SK-N-SH (cell line): ENCODE results near the gene ITGAL. TPM values are rescaled to one million over a fixed set of nuclear protein-coding genes. Genes with fewer than 3 reads are reported as not detected.

ENCODE experiments used
- CTCF ChIA-PET: fragments of 300-600, 350-600 bp; formaldehyde crosslinking; extraction: SDS; loops from one replicate; lab custom pipeline; 2021; lab: Yijun Ruan, JAX
- POLR2A ChIA-PET: fragments of 350-600 bp; sonication (Branson Sonifier 250); formaldehyde crosslinking; extraction: SDS; loops from one replicate; lab custom pipeline; 2020; ENCODE audit warnings: antibody characterized with exemption, inconsistent platforms; lab: Yijun Ruan, JAX
- DNase-seq: peaks from one replicate; pipeline ENCODE4 v3.0.0; 2012
- H2AFZ ChIP-seq: fragments of 200-600 bp; sonication (generic); 2 replicates; pipeline ENCODE4 v1.8.1; 2016; ENCODE audit warnings: antibody characterized with exemption, mild to moderate bottlenecking, low read depth
- H3F3A ChIP-seq: fragments of 200-600 bp; sonication (generic); replicated peaks from 2 replicates; pipeline ENCODE3; 2016; ENCODE audit warnings: antibody characterized with exemption, mild to moderate bottlenecking; ENCODE audit not compliant: insufficient read depth
- H3K27ac ChIP-seq, 2 experiments: fragments of 200-500 bp in 1 of 2; fragments of 200-600 bp in 1 of 2; sonication (Bioruptor generic) in 1 of 2; sonication (generic), shearing (Covaris generic) in 1 of 2; 2 replicates each; pipeline versions ENCODE4 v1.5.1 to v1.6.1; 2014 to 2016; ENCODE audit warnings: low read depth in 2 of 2, inconsistent platforms in 1 of 2, low read length in 1 of 2, mild to moderate bottlenecking in 1 of 2, mixed read lengths in 1 of 2
- H3K27me3 ChIP-seq: fragments of 200-600 bp; sonication (generic), shearing (Covaris generic); 2 replicates; pipeline ENCODE4 v1.6.1; 2016; ENCODE audit warnings: mixed run types; ENCODE audit not compliant: insufficient read depth
- H3K36me3 ChIP-seq, 2 experiments: fragments of 200-500 bp in 1 of 2; fragments of 200-600 bp in 1 of 2; sonication (Bioruptor generic) in 1 of 2; sonication (generic) in 1 of 2; replicated peaks in 1 of 2; 2 replicates each; pipeline versions ENCODE3 to v1.5.1; 2014 to 2016; ENCODE audit warnings: low read length in 1 of 2, mild to moderate bottlenecking in 1 of 2; ENCODE audit not compliant: insufficient read depth in 2 of 2, control insufficient read depth in 1 of 2
- H3K4me1 ChIP-seq, 2 experiments: fragments of 200-500 bp in 1 of 2; fragments of 200-600 bp in 1 of 2; sonication (Bioruptor generic) in 1 of 2; sonication (generic), shearing (Covaris generic) in 1 of 2; 2 replicates each; pipeline versions ENCODE4 v1.5.1 to v1.6.1; 2014 to 2016; ENCODE audit warnings: low read depth in 1 of 2, low read length in 1 of 2, mixed run types in 1 of 2; ENCODE audit not compliant: insufficient read depth in 2 of 2, control insufficient read depth in 1 of 2
- H3K4me2 ChIP-seq: fragments of 200-600 bp; sonication (generic), shearing (Covaris generic); 2 replicates; pipeline ENCODE4 v1.6.1; 2017; ENCODE audit warnings: mixed run types
- H3K4me3 ChIP-seq, 2 experiments: fragments of 200-500 bp in 1 of 2; fragments of 200-600 bp in 1 of 2; sonication (Bioruptor generic) in 1 of 2; sonication (generic), shearing (Covaris generic) in 1 of 2; 2 replicates each; pipeline versions ENCODE4 v1.5.1 to v1.8.1; 2014 to 2016; ENCODE audit warnings: low read depth in 2 of 2, inconsistent platforms in 1 of 2, low read length in 1 of 2, mild to moderate bottlenecking in 1 of 2, mixed read lengths in 1 of 2, moderate library complexity in 1 of 2
- H3K79me2 ChIP-seq: fragments of 200-600 bp; sonication (generic); 2 replicates; pipeline ENCODE4 v1.8.1; 2017; ENCODE audit warnings: mild to moderate bottlenecking; ENCODE audit not compliant: insufficient read depth
- H3K9ac ChIP-seq: fragments of 200-600 bp; sonication (generic); 2 replicates; pipeline ENCODE4 v1.6.1; 2017; ENCODE audit warnings: mixed run types
- H3K9me2 ChIP-seq: fragments of 200-600 bp; sonication (generic); 2 replicates; pipeline ENCODE4 v1.6.1; 2017; ENCODE audit warnings: mixed run types
- H3K9me3 ChIP-seq: fragments of 200-600 bp; sonication (generic); 2 replicates; pipeline ENCODE4 v1.6.1; 2017; ENCODE audit warnings: mixed run types, mild to moderate bottlenecking, moderate library complexity
- H4K20me1 ChIP-seq: fragments of 200-600 bp; sonication (generic); 2 replicates; pipeline ENCODE4 v1.6.1; 2017; ENCODE audit warnings: mild to moderate bottlenecking, mixed run types; ENCODE audit not compliant: insufficient read depth
- CHD2 ChIP-seq: fragments of 150-350 bp; IDR thresholded peaks from 2 replicates; pipeline ENCODE4 v1.6.1; 2018; ENCODE audit warnings: low read length; ENCODE audit not compliant: partially characterized antibody
- ELF1 ChIP-seq: IDR thresholded peaks from 2 replicates; pipeline ENCODE4 v1.4.0; 2012
- EZH2phosphoT487 ChIP-seq: fragments of 200-600 bp; sonication (generic); IDR thresholded peaks from 2 replicates; pipeline ENCODE4 v1.6.1; 2017; ENCODE audit warnings: low read depth, mixed run types, mild to moderate bottlenecking, antibody characterized with exemption, moderate library complexity, borderline replicate concordance
- FOSL2 ChIP-seq: IDR thresholded peaks from 2 replicates; pipeline ENCODE4 v1.4.0; 2012; ENCODE audit warnings: low read depth, mild to moderate bottlenecking, moderate library complexity, borderline replicate concordance
- FOXJ3 ChIP-seq: sonication (generic); formaldehyde crosslinking; IDR thresholded peaks from 2 replicates; pipeline ENCODE4 v1.5.1; 2020; ENCODE audit warnings: mild to moderate bottlenecking, missing genetic modification reagents
- GABPA ChIP-seq: IDR thresholded peaks from 2 replicates; pipeline ENCODE4 v1.4.0; 2012; ENCODE audit warnings: low read depth, mild to moderate bottlenecking
- GATA2 ChIP-seq: sonication (generic); formaldehyde crosslinking; IDR thresholded peaks from 2 replicates; pipeline ENCODE4 v1.5.0; 2020; ENCODE audit warnings: mild to moderate bottlenecking, missing genetic modification reagents
- JUND ChIP-seq: IDR thresholded peaks from 2 replicates; pipeline ENCODE4 v1.4.0; 2012
- MAX ChIP-seq: IDR thresholded peaks from 2 replicates; pipeline ENCODE4 v1.4.0; 2012; ENCODE audit warnings: low read depth
- MEF2A ChIP-seq: IDR thresholded peaks from 2 replicates; pipeline ENCODE4 v1.4.0; 2012; ENCODE audit warnings: low read depth, borderline replicate concordance
- MXI1 ChIP-seq: IDR thresholded peaks from 2 replicates; pipeline ENCODE4 v1.6.1; 2012; ENCODE audit warnings: mild to moderate bottlenecking, low read depth, low read length, improper control_type of control experiment
- NRF1 ChIP-seq: IDR thresholded peaks from 2 replicates; pipeline ENCODE4 v1.6.1; 2012; ENCODE audit warnings: low read depth, mild to moderate bottlenecking, low read length
- POLR2AphosphoS5 ChIP-seq: IDR thresholded peaks from 2 replicates; pipeline ENCODE4 v1.6.1; 2012; ENCODE audit warnings: low read depth, low read length
- RAD21 ChIP-seq: IDR thresholded peaks from 2 replicates; pipeline ENCODE4 v1.6.1; 2012; ENCODE audit warnings: mild to moderate bottlenecking, low read length
- RCOR1 ChIP-seq: fragments of 150-350 bp; IDR thresholded peaks from 2 replicates; pipeline ENCODE4 v1.6.1; 2017; ENCODE audit warnings: antibody characterized with exemption, low read length
- REST ChIP-seq: IDR thresholded peaks from 2 replicates; pipeline ENCODE4 v1.6.1; 2012; ENCODE audit warnings: mild to moderate bottlenecking, low read depth, low read length, moderate library complexity
- RXRA ChIP-seq: IDR thresholded peaks from 2 replicates; pipeline ENCODE4 v1.4.0; 2012; ENCODE audit warnings: low read depth, mild to moderate bottlenecking, borderline replicate concordance
- SIN3A ChIP-seq: IDR thresholded peaks from 2 replicates; pipeline ENCODE4 v1.6.1; 2012; ENCODE audit warnings: low read depth, mild to moderate bottlenecking, low read length, moderate library complexity, borderline replicate concordance
- SMC3 ChIP-seq: IDR thresholded peaks from 2 replicates; pipeline ENCODE4 v1.6.1; 2012; ENCODE audit warnings: low read depth, low read length, improper control_type of control experiment
- TAF1 ChIP-seq: IDR thresholded peaks from 2 replicates; pipeline ENCODE4 v1.6.1; 2012; ENCODE audit warnings: low read depth, mild to moderate bottlenecking, low read length, moderate library complexity, borderline replicate concordance
- TCF12 ChIP-seq: IDR thresholded peaks from 2 replicates; pipeline ENCODE4 v1.4.0; 2012
- TEAD4 ChIP-seq: IDR thresholded peaks from 2 replicates; pipeline ENCODE4 v1.4.0; 2012; ENCODE audit warnings: mild to moderate bottlenecking, borderline replicate concordance; ENCODE audit not compliant: insufficient read depth
- USF1 ChIP-seq: IDR thresholded peaks from 2 replicates; pipeline ENCODE4 v1.4.0; 2012; ENCODE audit warnings: low read depth, borderline replicate concordance
- USF2 ChIP-seq: fragments of 150-350 bp; IDR thresholded peaks from 2 replicates; pipeline ENCODE4 v1.6.1; 2017; ENCODE audit warnings: antibody characterized with exemption, low read length, low read depth, borderline replicate concordance
- ZBTB33 ChIP-seq: IDR thresholded peaks from 2 replicates; pipeline ENCODE4 v1.4.0; 2012; ENCODE audit warnings: low read depth, borderline replicate concordance
- WGBS: methylation state at CpG from one replicate; pipeline ENCODE4 v1.1.6; 2017; ENCODE audit warnings: low lambda C conversion rate; 5-methylcytosine and 5-hydroxymethylcytosine counted together
- polyA plus RNA-seq, 3 experiments: library from polyadenylated mRNA; depleted of rRNA; stranded (reverse); fragments of >200 nt; gene quantifications; 2 replicates each; pipeline ENCODE4 v1.2.3, GENCODE V29; 2012

The ITGAL gene
- polyA plus RNA-seq, 1 of the 3 experiments (the other 2 are of a cell fraction), result 0.12 TPM

- peak within 1 kb of the TSS; percentile 69 to 82 for H3K4me3 ChIP-seq
- no peaks in the 10 kb centered on the region for H3K27me3 ChIP-seq
- POLR2A ChIA-PET, result interaction anchor here (0.6 to 1.7 kb wide), 14 partner anchors 11 to 229 kb away, joined by 3 to 15 read pairs (median 4); partner anchors contain the start of genes ZNF688, ZNF689, ZNF768 and ZNF785
- peak within 1 kb of the TSS; percentile 89 for H2AFZ ChIP-seq
- H3F3A ChIP-seq, result no peaks in the 10 kb centered on the region
- WGBS, result 1% methylated on average over 38 of the region's 49 CpGs
- peaks cover 0 to 15% of the 10 kb centered on the region in 2 experiments for H3K36me3 ChIP-seq
- H3K79me2 ChIP-seq, result peaks cover 43% of the 10 kb centered on the region
- H3K9me2 ChIP-seq, result no peaks in the 10 kb centered on the region
- peak within 1 kb of the TSS; percentile 90 for H3K4me2 ChIP-seq
- H3K9me3 ChIP-seq, result no peaks in the 10 kb centered on the region
- peak within 1 kb of the TSS; percentile 41 to 56; a peak in 3 of 4 replicates for H3K27ac ChIP-seq
- peak; percentile 94 for DNase-seq
- H3K4me1 ChIP-seq, result peaks cover 6 to 10% of the 10 kb centered on the region in 2 experiments; a peak in 1 of 4 replicates
- CTCF ChIA-PET, result interaction anchor here (0.6 to 2.8 kb wide), 41 partner anchors 11 to 267 kb away, joined by 3 to 27 read pairs (median 4); partner anchors contain the start of genes FBRS, SEPHS2, ZNF747 and ZNF768
- H4K20me1 ChIP-seq, result no peaks in the 10 kb centered on the region
- peak within 1 kb of the TSS; percentile 63 for H3K9ac ChIP-seq
- peak; percentile 81 for TF ChIP-seq SMC3
- TF ChIP-seq RAD21, result peak; percentile 74
- no peak for TF ChIP-seq JUND
- TF ChIP-seq USF2, result no peak
- no peak for TF ChIP-seq TEAD4
- TF ChIP-seq REST, result no peak
- peak; percentile 72 for TF ChIP-seq ELF1
- TF ChIP-seq ZBTB33, result no peak
- no peak for TF ChIP-seq CHD2
- peak; percentile 52; the same call in 1 of the 2 replicates for TF ChIP-seq POLR2AphosphoS5
- no peak for TF ChIP-seq FOXJ3 (CRISPR knock-in tag)
- TF ChIP-seq NRF1, result peak; percentile 64
- TF ChIP-seq EZH2phosphoT487, result no peak
- peak; percentile 68 for TF ChIP-seq TAF1
- no peak; the same call in 1 of the 2 replicates for TF ChIP-seq RCOR1
- TF ChIP-seq USF1, result 0 out of 2 replicates have a peak, but pooled peaks have one; percentile 20
- TF ChIP-seq FOSL2, result no peak
- peak; percentile 97 for TF ChIP-seq MXI1
- peak; percentile 92 for TF ChIP-seq MAX
- no peak for TF ChIP-seq RXRA
- no peak for TF ChIP-seq GATA2
- TF ChIP-seq GABPA, result no peak; the same call in 1 of the 2 replicates
- TF ChIP-seq MEF2A, result no peak
- no peak for TF ChIP-seq TCF12
- TF ChIP-seq SIN3A, result no peak
Observed at GRCh38 chr16:30429678-30430427, 42.7 kb upstream of the ITGAL start, which contains the start of gene DCTPP1. DCTPP1 (minus strand) TSS chr16:30430030; CDS start chr16:30429980, 50 bp downstream.
